Adipose tissue (tissue), 3 donors: Measurements from ENCODE around the gene RPL41. TPM values are rescaled to one million over a fixed set of nuclear protein-coding genes. Genes with fewer than 3 reads are reported as not detected.

ENCODE experiments used
- H3K27ac ChIP-seq: one replicate; pipeline ENCODE4 v1.5.1; 2013; ENCODE audit warnings: low read depth, low read length
- WGBS, 3 donors: extraction: QIAGEN DNeasy Blood & Tissue Kit; methylation state at CpG; one replicate each; pipeline ENCODE4 v1.1.7; 2013; 5-methylcytosine and 5-hydroxymethylcytosine counted together
- polyA plus RNA-seq, 3 donors: library from polyadenylated mRNA; stranded (reverse); fragments of 200-250 nt; gene quantifications; one replicate each; pipeline ENCODE4 v1.2.3, GENCODE V29; 2013
- donor health status: healthy with polysubstance abuse.
- donor health status: Bipolar disorder and iron deficiency.
- donor health status: healthy.

The RPL41 gene
- polyA plus RNA-seq, 3 donors: 6,348 to 7,135 (median 6,380) TPM

DNA sequence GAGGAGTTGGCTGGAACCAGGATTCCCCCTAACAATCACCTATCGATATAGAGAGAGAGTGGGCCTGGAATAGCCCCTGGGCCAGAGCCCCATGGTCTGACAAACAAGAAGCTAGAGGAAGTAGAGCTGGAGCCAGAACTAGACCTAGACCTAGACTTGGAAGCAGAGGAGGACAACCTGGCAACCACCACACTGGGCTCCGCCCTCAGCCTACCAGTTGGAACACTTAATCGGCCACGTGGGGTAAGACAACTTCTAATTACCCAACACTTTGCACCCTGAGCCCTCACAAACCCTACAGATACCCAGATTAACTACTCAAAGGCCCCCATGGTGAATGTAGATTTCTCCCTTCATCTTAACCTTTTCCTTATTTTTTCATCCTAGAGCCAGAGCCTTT lies 16.6 kb upstream of the RPL41 start:
- H3K27ac ChIP-seq: no peak overlapping the region
- WGBS, 3 donors: 80 to 91% (median 87%) methylated on average over 4 of the region's 4 CpGs

DNA sequence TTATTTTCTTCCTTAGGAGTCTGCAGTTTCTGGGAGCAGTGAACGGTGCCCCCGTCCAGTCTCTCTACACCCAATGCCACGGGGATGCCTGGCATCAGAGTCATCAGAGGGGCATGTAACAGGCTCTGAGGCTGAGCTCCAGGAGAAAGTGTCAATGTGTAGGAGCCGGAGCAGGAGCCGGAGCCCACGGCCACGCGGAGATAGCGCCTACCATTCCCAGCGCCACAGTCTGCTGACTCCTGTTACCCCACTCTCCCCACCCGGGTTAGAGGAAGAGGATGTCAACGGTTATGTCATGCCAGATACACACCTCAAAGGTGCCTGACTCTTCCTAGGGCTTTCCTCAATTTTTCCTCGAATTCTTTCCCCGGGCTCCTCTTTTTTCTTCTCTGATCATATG lies 15.4 kb upstream of the RPL41 start:
- H3K27ac ChIP-seq: no peak overlapping the region
- WGBS, 3 donors: 82 to 91% (median 86%) methylated on average over 14 of the region's 14 CpGs

DNA sequence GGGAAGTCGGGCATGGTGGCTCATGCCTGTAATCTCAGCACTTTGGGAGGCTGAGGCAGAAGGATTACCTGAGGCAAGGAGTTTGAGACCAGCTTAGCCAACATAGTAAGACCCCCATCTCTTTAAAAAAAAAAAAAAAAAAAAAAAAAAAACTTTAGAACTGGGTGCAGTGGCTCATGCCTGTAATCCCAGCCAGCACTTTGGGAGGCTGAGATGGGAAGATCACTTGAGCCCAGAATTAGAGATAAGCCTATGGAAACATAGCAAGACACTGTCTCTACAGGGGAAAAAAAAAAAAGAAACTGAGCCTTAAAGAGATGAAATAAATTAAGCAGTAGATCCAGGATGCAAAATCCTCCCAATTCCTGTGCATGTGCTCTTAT lies 13.8 kb upstream of the RPL41 start:
- 50 to 87% (median 74%) methylated on average over 1 of the region's 1 CpG for WGBS, 3 donors
- H3K27ac ChIP-seq: no peak overlapping the region

DNA sequence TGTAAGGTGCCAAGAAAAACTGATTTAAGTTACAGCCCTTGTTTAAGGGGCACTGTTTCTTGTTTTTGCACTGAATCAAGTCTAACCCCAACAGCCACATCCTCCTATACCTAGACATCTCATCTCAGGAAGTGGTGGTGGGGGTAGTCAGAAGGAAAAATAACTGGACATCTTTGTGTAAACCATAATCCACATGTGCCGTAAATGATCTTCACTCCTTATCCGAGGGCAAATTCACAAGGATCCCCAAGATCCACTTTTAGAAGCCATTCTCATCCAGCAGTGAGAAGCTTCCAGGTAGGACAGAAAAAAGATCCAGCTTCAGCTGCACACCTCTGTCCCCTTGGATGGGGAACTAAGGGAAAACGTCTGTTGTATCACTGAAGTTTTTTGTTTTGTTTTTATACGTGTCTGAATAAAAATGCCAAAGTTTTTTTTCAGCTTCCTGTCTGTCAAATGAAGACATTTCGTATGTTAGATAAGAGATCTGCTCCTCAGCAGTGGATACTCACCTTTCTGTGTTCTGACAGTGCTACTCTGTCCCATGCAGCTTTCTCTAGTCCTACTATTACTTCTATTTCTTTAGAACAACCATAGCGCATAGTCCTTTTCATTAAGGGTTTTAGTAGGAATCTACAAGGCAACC lies 13.2 kb upstream of the RPL41 start:
- no peak overlapping the region for H3K27ac ChIP-seq
- 44 to 52% (median 46%) methylated on average over 6 of the region's 6 CpGs for WGBS, 3 donors

DNA sequence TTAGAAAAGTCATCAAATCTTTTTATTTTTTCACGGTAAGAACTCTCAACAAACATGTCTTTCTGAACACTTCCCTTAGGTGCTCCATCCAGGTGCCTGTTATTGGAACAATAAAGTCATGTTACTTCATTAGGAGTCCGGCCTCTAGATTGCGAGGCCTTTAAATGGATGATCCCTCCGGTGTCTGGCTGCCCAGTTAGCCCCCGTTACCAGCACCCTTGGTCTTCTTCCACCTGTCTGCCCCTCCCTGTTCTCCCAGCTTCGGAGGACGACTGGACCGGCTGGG lies 12.7 kb upstream of the RPL41 start:
- 0 to 2% (median 1%) methylated on average over 8 of the region's 8 CpGs for WGBS, 3 donors
- H3K27ac ChIP-seq: no peak overlapping the region

DNA sequence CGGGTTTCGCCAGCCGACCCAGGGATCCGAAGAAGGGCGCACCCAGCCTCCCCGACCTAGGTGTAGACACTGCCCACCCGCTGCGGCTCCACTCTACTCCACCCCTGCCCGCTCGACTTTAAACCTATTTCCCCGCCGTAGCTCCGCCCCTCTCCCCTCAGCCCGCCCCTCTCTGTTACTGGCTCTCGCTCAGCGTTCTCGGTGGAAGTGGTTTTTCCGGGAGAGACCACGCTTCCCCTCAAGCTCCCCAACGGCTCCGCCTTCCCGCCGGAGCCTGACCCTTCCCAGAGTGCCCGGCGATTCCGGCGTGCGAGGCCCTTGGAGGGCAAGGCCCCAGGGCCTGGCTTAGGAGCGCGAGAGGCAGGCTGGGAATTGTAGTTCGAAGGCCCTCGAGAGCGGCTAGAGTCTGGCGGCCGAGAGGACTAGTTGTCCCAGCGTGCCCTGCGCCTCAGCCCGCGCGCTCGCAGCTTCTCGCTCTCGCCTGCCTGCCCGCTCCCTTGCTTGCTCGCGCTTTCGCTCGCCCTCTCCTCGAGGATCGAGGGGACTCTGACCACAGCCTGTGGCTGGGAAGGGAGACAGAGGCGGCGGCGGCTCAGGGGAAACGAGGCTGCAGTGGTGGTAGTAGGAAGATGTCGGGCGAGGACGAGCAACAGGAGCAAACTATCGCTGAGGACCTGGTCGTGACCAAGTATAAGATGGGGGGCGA lies 12.2 kb upstream of the RPL41 start, which contains the start of gene PA2G4:
PA2G4 (plus strand) TSS at position 451 of the 706 bp plus-strand sequence; CDS start at position 630, 179 bp downstream.
- H3K27ac ChIP-seq: peak within 1 kb of the TSS; percentile 85
- 0 to 1% (median 1%) methylated on average over 58 to 60 of the region's 60 CpGs for WGBS, 3 donors

DNA sequence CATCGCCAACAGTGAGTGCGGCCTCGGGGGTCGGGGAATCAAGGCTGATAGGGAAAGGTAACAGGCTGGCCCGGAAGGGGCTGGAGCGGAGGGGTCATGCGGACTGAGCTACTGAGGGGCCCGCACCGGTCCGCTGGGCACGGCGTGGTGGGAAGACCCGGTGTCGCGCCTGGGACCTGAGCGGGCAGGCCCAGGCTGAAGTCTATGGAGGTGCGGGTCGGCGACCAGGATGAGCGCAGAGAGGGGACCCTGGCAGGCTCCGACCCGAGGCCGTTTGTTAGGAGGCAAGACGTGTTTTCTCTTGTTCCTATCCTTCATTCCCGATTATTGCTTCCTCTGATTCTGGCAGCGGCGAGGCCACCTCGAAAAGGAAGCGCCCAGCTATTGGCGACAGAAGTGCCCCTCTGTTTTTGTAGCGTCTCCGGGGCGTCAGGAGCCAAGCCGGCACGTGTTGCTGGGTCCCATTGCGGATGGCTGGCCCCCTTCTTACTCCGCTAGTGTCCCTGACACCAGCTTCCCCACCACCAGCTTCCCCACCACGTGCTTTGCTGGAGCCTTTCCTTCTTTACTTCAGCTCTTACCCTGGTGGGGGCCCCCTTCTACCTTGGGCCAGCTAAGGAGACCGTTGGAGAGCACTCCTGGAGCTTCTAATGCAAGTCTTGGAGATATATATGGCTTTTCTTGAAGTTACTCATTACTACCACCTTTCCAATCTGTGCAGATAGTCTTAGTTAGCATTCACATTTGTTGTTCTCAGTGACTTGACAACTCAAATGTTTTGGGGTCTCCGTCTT lies 11.4 kb upstream of the RPL41 start:
- whole genome bisulfite sequencing, 3 donors: 0 to 1% (median 0%) methylated on average over 40 of the region's 40 CpGs
- peak overlapping the region; percentile 85 for H3K27ac ChIP-seq

DNA sequence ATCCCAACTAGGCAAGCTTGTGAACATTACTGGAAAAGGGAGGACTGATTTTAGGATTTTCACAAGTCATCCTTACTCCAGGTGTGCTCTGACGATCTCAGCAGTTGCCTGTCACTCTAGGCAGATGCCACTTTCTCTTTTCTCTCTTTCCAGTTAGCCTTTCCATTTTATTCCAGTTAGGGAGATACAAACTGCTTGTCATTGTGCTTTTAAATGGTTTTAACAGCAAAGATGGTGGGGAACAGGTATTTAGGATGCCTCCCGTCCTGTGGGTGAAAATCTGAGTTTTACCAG lies 10.9 kb upstream of the RPL41 start:
- no peak overlapping the region for H3K27ac ChIP-seq
- 25 to 32% (median 32%) methylated on average over 2 of the region's 2 CpGs for WGBS, 3 donors

DNA sequence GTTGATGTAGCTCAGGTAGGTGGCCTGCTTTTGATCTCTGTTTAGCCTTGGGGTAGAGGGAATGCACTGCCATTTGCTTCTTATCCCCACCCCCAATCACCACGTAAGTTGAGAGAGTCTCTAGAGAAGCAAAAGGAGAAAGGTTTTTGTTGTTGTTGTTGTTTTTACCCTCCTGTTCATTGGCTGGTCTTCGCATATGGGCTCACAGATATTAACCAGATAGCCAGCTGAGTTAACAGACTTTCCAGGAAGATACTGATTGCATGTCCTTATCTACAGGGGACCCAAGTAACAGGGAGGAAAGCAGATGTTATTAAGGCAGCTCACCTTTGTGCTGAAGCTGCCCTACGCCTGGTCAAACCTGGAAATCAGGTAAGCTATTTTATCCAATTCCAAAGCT lies 9.2 kb upstream of the RPL41 start:
- H3K27ac ChIP-seq: no peak overlapping the region
- WGBS, 3 donors: 85 to 92% (median 90%) methylated on average over 3 of the region's 3 CpGs

DNA sequence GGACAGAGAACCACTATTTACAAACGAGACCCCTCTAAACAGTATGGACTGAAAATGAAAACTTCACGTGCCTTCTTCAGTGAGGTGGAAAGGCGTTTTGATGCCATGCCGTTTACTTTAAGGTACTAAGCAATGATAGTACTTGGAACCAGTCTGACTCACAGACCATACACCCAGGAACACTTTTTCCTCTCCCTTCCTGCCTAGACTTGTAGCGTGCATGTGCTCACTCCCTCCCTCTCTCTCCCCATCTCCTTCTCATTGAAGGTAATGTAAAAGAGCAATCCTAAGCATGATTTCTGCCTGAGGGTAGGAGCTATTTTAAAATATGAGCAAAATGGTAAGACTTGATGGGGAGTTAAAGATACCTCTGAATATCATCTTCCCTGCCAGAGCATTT lies 5.9 kb upstream of the RPL41 start:
- 92 to 94% (median 93%) methylated on average over 5 of the region's 5 CpGs for WGBS, 3 donors
- no peak overlapping the region for H3K27ac ChIP-seq

DNA sequence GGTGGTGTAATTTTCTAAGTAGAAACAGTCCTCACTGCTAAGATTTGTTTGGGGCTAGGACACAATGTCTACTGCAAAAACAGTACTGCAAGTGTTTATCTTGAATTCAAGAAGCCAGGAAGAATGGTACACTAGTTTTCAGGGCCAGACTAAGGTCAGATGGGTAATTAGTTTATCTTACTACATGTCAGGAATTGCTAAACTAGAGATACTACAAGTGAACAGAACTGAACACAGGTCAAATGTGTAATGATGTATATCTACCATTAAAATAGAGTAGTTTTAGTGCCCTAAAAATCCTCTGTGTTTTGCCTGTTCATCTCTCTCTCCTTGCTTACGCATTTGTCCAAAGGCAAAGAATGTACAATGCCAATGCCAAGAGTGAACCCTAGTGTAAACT lies 2.3 kb upstream of the RPL41 start:
- 80 to 100% (median 100%) methylated on average over 1 of the region's 1 CpG for WGBS, 3 donors

DNA sequence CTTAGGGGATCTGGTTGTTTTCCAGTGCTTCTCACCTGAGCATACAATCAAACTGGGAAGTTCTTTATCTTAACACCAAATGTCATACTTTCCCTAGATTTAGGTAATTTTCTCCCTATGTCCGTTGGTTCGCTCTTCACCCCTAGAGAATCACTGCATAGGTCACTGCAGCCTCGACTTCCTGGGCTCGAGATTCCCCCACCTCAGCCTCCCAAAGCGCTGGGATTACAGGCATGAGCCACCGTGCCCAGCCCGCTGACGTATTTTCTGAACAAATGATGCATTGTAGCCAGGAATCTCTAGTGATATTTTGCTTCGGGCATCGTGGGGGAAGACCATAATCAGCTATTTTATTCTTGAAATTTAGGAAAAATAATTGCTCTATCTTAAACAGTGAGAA lies 1.1 kb upstream of the RPL41 start:
- 24 to 51% (median 41%) methylated on average over 10 of the region's 10 CpGs for WGBS, 3 donors
- H3K27ac ChIP-seq: no peak overlapping the region

More for the DNA sequence above, 2.3 kb upstream of the RPL41 start:
- H3K27ac ChIP-seq: no peak overlapping the region

DNA sequence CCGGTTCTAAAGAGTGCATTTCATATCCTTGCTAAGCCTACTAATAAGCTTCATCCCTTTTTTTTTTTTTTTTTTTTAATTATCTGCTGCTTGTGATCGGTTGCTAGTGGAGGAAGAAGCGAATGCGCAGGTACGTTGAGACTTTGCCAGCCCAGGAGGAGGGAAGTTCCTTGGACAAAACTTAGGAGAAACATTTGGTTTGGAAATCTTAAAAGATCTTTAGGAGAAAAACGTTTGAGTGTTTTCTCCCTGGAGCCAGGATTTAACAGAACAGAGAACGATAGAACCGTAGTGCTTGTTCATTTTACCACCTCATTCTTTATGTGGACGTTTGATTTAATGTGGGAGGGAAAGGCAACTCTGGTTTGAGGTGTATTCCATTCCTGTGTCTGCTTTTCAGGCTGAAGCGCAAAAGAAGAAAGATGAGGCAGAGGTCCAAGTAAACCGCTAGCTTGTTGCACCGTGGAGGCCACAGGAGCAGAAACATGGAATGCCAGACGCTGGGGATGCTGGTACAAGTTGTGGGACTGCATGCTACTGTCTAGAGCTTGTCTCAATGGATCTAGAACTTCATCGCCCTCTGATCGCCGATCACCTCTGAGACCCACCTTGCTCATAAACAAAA lies 761 bp downstream of the RPL41 start:
- WGBS, 3 donors: 3% methylated on average over 11 to 12 of the region's 16 CpGs
- peak overlapping the region; percentile 93 for H3K27ac ChIP-seq

DNA sequence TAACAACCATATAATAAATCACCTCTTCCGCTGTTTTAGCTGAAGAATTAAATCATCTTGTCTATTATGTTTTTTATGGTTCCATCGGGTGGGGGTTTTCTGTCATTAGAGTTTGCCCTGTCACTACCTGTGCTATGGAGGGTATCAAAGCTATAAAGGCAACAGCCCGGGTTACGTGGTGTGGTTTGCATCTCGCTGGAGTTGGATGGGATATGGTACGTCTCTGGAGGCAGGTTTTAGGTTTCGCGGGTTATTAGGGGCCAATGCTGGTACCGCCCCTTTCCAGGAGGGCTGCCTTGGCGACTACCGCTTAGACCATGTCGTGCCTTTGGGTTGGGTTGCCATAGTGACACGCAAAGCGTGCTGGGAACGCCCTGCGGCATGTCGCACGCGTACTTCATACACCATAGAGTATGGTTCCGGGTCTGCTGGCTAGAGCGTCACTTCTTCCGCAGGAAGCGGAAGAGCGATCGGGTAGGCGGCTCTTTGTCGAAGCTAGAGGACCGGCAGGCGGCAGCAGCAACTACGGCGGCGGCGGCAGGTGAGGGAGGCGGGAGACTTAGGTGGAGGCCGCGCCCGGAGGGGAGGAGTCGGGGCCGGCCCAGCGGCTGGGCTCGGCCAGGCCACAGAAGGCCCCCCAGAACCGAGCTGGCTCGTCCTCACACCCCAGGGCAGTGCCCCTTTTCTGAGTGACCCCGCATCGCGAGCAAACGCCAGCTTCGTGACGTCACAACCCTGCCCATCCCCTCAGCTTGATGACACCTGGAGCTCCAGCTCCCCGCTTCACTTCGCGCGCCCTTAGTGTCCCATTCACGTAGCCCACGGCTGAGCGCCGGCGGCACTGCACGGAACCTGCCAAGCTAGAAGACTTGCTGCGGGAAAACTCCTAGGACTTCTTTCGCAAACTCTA lies 1.6 kb downstream of the RPL41 start, which contains the start of gene ZC3H10:
ZC3H10 (plus strand) TSS at position 489 of the 910 bp plus-strand sequence. CDS start 2,297 bp downstream, outside the sequence.
- WGBS, 3 donors: 0 to 1% (median 0%) methylated on average over 59 to 61 of the region's 61 CpGs
- H3K27ac ChIP-seq: peak within 1 kb of the TSS; percentile 93

DNA sequence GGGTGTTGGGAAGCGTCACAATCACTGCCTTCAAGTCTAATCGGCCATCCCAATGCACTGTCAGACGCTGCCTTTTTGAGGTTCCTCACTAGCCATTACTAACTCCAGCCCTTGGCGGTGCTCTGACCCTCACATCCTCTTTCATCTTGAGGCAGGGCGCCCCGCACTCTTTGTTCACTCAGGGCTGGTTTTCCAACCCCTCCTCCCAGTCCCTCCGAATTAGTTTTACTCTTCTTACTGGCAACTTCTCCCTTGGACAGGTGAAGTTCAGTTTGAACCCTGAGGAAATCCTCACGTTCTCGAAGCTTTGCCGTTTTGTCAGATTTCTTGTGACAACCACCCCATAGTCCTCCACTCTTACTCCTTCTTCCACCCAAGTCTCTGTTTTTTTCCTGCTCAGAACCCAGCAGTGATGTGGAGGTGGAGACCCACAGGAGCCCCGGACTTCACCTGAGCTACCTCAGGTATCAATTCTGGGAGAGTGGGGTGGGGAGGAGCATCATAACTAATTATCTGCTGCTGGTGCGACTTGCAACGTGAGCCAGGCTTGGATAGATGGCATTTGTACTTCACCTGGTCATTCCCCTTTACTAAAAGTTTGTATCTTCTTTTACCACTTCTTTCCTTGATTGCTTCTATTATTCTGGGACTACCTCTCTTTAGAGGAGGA lies 2.4 kb downstream of the RPL41 start:
- peak overlapping the region; percentile 19 for H3K27ac ChIP-seq
- WGBS, 3 donors: 4 to 11% (median 9%) methylated on average over 13 of the region's 13 CpGs

DNA sequence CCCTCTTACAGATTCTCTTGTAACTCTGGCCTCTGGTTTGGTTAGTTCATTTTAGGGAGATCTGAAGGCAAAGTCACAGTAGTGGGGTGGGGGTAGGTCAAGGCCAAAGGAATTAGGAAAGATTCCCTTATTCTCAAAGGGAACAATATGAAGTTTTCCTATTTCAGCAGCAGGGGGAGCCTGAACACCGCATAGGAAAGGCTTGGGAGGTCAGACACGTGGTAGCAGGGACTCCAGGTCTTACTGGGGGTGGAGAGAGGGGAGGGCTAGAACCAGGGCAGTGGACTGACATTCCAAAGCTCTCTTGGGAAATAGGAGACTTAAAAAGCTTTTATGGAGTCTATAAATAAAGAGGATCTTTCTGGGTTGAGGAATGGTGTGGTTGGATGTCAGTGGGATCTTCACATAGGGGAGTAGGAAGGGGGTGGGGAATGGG lies 2.9 kb downstream of the RPL41 start:
- H3K27ac ChIP-seq: peak overlapping the region; percentile 19
- 0 to 2% (median 0%) methylated on average over 2 of the region's 2 CpGs for WGBS, 3 donors

DNA sequence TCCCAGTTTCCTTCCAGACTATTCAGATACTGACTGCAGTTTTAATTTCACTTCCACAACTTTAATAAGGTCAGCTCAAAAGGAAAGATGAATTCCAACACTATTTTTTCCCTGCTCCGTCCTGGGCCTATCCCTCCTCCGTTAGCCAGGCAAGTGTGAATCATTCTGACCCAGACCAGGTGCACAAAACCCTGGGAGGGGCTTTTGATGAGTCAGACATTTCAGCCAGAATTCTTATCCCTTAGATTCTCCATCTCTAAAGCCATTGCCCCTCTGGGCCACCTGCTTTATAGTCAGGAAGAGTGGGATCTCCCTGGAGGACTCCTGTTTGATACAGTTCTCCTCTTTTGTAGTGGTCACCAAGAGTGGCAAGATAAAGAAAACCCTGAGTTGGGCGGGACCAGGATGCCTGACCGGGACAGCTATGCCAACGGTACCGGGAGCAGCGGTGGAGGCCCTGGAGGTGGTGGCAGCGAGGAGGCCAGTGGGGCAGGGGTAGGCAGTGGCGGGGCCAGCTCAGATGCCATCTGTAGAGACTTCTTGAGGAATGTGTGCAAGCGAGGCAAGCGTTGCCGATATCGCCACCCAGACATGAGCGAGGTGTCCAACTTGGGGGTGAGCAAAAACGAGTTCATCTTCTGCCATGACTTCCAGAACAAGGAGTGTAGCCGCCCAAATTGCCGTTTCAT lies 3.9 kb downstream of the RPL41 start:
- no peak overlapping the region for H3K27ac ChIP-seq
- WGBS, 3 donors: 84 to 91% (median 89%) methylated on average over 17 of the region's 17 CpGs
